ENCODE results near the gene SNTG2. TPM values are rescaled to one million over a fixed set of nuclear protein-coding genes. Genes with fewer than 3 reads are reported as not detected.

SNTG2 gene
- total RNA-seq, 1 donor from 2014 or later, result 1.9 TPM

DNA sequence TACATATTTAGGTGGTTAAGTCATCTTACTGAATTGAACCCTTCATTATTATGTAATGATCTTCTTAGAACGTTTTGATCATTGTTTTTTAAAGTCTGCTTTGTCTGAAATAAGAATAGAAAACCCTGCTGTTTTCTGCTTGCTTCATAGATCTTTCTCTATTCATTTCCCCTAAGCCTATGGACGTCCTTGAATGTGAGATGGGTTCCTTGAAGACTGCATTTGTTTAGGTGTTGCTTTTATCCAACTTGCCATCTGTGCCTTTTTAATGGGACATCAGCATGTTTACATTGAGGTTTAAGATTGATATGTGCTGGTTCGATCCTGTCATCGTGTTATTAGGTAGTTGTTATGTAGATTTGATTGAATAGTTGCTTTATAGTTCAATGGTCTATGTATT, 95.4 kb downstream of the SNTG2 start:
- Histone ChIP-seq H2AFZ (ENCODE audit: low read depth, low read length) (no peak overlapping the region), H3K4me2 (ENCODE audit: low read length) (no peak overlapping the region), H3K79me2 (ENCODE audit: insufficient read depth, low read length) (no peaks in the 10 kb centered on the region), H3K36me3 (ENCODE audit: insufficient read depth, low read length) (no peaks in the 10 kb centered on the region), H3K27me3 (ENCODE audit: insufficient read depth, low read length) (no peaks in the 10 kb centered on the region), H3K27ac (ENCODE audit: low read depth, low read length) (no peak overlapping the region), H3K9me3 (ENCODE audit: insufficient read depth, low read depth, low read length) (no peaks in the 10 kb centered on the region), H3K9ac (ENCODE audit: low read length) (no peak overlapping the region), H4K20me1 (ENCODE audit: insufficient read depth, low read length) (no peaks in the 10 kb centered on the region), H3K4me3 (ENCODE audit: insufficient read depth, low read depth, low read length) (no peak overlapping the region), H3K4me1 (ENCODE audit: insufficient read depth, low read length) (no peaks in the 10 kb centered on the region)
- FAIRE-seq (no peak), DNase-seq (ENCODE audit: low read depth) (no peak)
- Mint-ChIP-seq H3K9me3 (ENCODE audit: unreplicated experiment) (peaks cover 7% of the 10 kb centered on the region), H3K27ac (ENCODE audit: unreplicated experiment) (no peak overlapping the region), H3K4me3 (ENCODE audit: unreplicated experiment) (no peak overlapping the region), H3K27me3 (ENCODE audit: low read depth, unreplicated experiment) (no peaks in the 10 kb centered on the region), H3K4me1 (ENCODE audit: low read depth, unreplicated experiment) (peaks cover 8% of the 10 kb centered on the region), H3K36me3 (ENCODE audit: low read depth, unreplicated experiment) (no peaks in the 10 kb centered on the region)
- TF ChIP-seq, protein P1, sequence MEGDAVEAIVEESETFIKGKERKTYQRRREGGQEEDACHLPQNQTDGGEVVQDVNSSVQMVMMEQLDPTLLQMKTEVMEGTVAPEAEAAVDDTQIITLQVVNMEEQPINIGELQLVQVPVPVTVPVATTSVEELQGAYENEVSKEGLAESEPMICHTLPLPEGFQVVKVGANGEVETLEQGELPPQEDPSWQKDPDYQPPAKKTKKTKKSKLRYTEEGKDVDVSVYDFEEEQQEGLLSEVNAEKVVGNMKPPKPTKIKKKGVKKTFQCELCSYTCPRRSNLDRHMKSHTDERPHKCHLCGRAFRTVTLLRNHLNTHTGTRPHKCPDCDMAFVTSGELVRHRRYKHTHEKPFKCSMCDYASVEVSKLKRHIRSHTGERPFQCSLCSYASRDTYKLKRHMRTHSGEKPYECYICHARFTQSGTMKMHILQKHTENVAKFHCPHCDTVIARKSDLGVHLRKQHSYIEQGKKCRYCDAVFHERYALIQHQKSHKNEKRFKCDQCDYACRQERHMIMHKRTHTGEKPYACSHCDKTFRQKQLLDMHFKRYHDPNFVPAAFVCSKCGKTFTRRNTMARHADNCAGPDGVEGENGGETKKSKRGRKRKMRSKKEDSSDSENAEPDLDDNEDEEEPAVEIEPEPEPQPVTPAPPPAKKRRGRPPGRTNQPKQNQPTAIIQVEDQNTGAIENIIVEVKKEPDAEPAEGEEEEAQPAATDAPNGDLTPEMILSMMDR (IDR thresholded peaks at IDR 0.05; ENCODE audit: insufficient read depth, low read depth, low read length), result no peak

DNA sequence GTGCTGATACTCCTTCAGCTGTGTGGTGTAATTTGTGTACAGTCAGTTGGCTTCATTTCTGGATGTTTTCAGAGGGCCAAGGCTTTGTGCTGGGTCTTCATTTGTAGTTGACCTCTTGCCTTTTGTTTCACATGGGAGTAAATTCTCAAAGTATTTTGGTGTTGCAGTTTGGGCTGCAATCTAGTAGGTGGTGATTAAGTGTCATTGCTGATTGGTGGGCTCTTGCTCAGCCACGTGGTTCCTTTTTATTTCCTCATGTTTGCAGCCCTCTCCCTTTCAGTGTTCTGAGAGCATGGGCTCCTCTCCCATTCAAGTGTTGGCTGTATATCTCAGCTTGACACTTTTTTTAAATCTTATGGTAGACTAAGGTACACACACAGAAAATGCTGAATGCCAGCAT, 96.8 kb downstream of the SNTG2 start:
- FAIRE-seq (no peak), DNase-seq (ENCODE audit: low read depth) (peak; percentile 11)
- no peaks in the 10 kb centered on the region for H3K36me3 ChIP-seq (ENCODE audit: insufficient read depth, low read length)
- Mint-ChIP-seq H3K4me1 (ENCODE audit: low read depth, unreplicated experiment) (peaks cover 12% of the 10 kb centered on the region), H3K27me3 (ENCODE audit: low read depth, unreplicated experiment) (no peaks in the 10 kb centered on the region), H3K4me3 (ENCODE audit: unreplicated experiment) (no peak overlapping the region), H3K27ac (ENCODE audit: unreplicated experiment) (no peak overlapping the region), H3K36me3 (ENCODE audit: low read depth, unreplicated experiment) (no peaks in the 10 kb centered on the region), H3K9me3 (ENCODE audit: unreplicated experiment) (peaks cover 8% of the 10 kb centered on the region)
- peaks cover 2% of the 10 kb centered on the region for H3K4me1 ChIP-seq (ENCODE audit: insufficient read depth, low read length)
- H3K27ac ChIP-seq (ENCODE audit: low read depth, low read length), result no peak overlapping the region
- H3K9ac ChIP-seq (ENCODE audit: low read length), result no peak overlapping the region
- no peak overlapping the region for H3K4me2 ChIP-seq (ENCODE audit: low read length)
- no peaks in the 10 kb centered on the region for H3K9me3 ChIP-seq (ENCODE audit: insufficient read depth, low read depth, low read length)
- no peaks in the 10 kb centered on the region for H4K20me1 ChIP-seq (ENCODE audit: insufficient read depth, low read length)
- no peak for TF ChIP-seq EZH2 (IDR thresholded peaks at IDR 0.05; ENCODE audit: insufficient read depth, low read length)
- TF ChIP-seq, protein P1 (IDR thresholded peaks at IDR 0.05; ENCODE audit: insufficient read depth, low read depth, low read length), result peak; percentile 7
- H3K4me3 ChIP-seq (ENCODE audit: insufficient read depth, low read depth, low read length), result no peak overlapping the region
- H3K79me2 ChIP-seq (ENCODE audit: insufficient read depth, low read length), result no peaks in the 10 kb centered on the region
- no peak overlapping the region for H2AFZ ChIP-seq (ENCODE audit: low read depth, low read length)
- H3K27me3 ChIP-seq (ENCODE audit: insufficient read depth, low read length), result no peaks in the 10 kb centered on the region

DNA sequence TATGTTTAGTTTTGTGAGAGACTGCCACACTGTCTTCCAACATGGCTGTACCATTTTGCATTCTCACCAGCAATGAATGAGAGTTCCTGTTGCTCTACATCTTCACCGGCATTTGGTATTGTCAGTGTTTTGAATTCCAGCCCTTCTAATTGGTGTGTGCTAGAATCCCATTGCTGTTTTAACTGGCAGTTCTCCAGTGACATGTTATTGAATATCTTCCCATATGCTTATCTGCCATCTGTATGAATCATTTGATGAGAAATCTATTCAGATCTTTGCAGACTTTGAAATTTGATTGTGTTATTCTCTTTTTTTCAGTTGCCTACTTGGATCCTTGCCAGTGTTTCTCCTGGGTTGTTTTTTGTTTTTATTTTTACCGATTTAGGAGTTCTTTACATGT, 99.0 kb downstream of the SNTG2 start:
- Histone ChIP-seq H2AFZ (ENCODE audit: low read depth, low read length) (no peak overlapping the region), H3K9me3 (ENCODE audit: insufficient read depth, low read depth, low read length) (no peaks in the 10 kb centered on the region), H3K4me1 (ENCODE audit: insufficient read depth, low read length) (peaks cover 12% of the 10 kb centered on the region), H3K79me2 (ENCODE audit: insufficient read depth, low read length) (no peaks in the 10 kb centered on the region), H3K4me2 (ENCODE audit: low read length) (peak overlapping the region; percentile 18), H3K4me3 (ENCODE audit: insufficient read depth, low read depth, low read length) (no peak overlapping the region), H3K9ac (ENCODE audit: low read length) (no peak overlapping the region), H3K36me3 (ENCODE audit: insufficient read depth, low read length) (no peaks in the 10 kb centered on the region), H3K27ac (ENCODE audit: low read depth, low read length) (no peak overlapping the region), H4K20me1 (ENCODE audit: insufficient read depth, low read length) (no peaks in the 10 kb centered on the region), H3K27me3 (ENCODE audit: insufficient read depth, low read length) (no peaks in the 10 kb centered on the region)
- H3K4me3 Mint-ChIP-seq (ENCODE audit: unreplicated experiment), result no peak overlapping the region
- no peak for TF ChIP-seq EZH2 (IDR thresholded peaks at IDR 0.05; ENCODE audit: insufficient read depth, low read length)
- TF ChIP-seq, protein P1 (IDR thresholded peaks at IDR 0.05; ENCODE audit: insufficient read depth, low read depth, low read length), result no peak
- DNase-seq (ENCODE audit: low read depth) (peak; percentile 40), FAIRE-seq (peak; percentile 56)
- peaks cover 32% of the 10 kb centered on the region for H3K4me1 Mint-ChIP-seq (ENCODE audit: low read depth, unreplicated experiment)
- H3K27me3 Mint-ChIP-seq (ENCODE audit: low read depth, unreplicated experiment), result no peaks in the 10 kb centered on the region
- no peaks in the 10 kb centered on the region for H3K36me3 Mint-ChIP-seq (ENCODE audit: low read depth, unreplicated experiment)
- H3K27ac Mint-ChIP-seq (ENCODE audit: unreplicated experiment), result no peak overlapping the region
- H3K9me3 Mint-ChIP-seq (ENCODE audit: unreplicated experiment), result peaks cover 7% of the 10 kb centered on the region
